ENCODE measurements around the gene RFPL3.
"Not testable (repeated sequence)": the region's sequence is repeated elsewhere in the genome, so short reads cannot be mapped to it uniquely, and the experiment has no call there.

RFPL3 gene

GRCh38 chr22:32338757-32339156 lies 18.9 kb upstream of the RFPL3 start:
- no peak overlapping the region for H3K4me3 ChIP-seq (ENCODE audit: low read depth, low read length)
- H3K9ac ChIP-seq (ENCODE audit: low read length), result no peak overlapping the region
- H3K9me3 ChIP-seq (ENCODE audit: control insufficient read depth, insufficient read depth, low read depth, low read length), result no peaks in the 10 kb centered on the region
- 0 out of 2 replicates have a peak, but pooled peaks cover 9% of the 10 kb centered on the region for H3K27me3 ChIP-seq (ENCODE audit: control insufficient read depth, insufficient read depth, low read length)
- peaks cover 11% of the 10 kb centered on the region for H3K4me1 ChIP-seq (ENCODE audit: control insufficient read depth, insufficient read depth, low read length)
- H3K27ac ChIP-seq (ENCODE audit: low read depth, low read length), result no peak overlapping the region
- no peaks in the 10 kb centered on the region for H3K36me3 ChIP-seq (ENCODE audit: control insufficient read depth, insufficient read depth, low read length)

- Histone ChIP-seq H3K36me3 (ENCODE audit: control insufficient read depth, insufficient read depth, low read length) (no peaks in the 10 kb centered on the region), H3K4me1 (ENCODE audit: control insufficient read depth, insufficient read depth, low read length) (peaks cover 11% of the 10 kb centered on the region), H3K4me3 (ENCODE audit: low read depth, low read length) (no peak overlapping the region), H3K27me3 (ENCODE audit: control insufficient read depth, insufficient read depth, low read length) (0 out of 2 replicates have a peak, but pooled peaks cover 9% of the 10 kb centered on the region), H3K9me3 (ENCODE audit: control insufficient read depth, insufficient read depth, low read depth, low read length) (no peaks in the 10 kb centered on the region), H3K27ac (ENCODE audit: low read depth, low read length) (no peak overlapping the region), H3K9ac (ENCODE audit: low read length) (no peak overlapping the region)
Observed at GRCh38 chr22:32339190-32340012, 18.3 kb upstream of the RFPL3 start.

- peaks cover 11% of the 10 kb centered on the region for H3K4me1 ChIP-seq (ENCODE audit: control insufficient read depth, insufficient read depth, low read length)
- no peaks in the 10 kb centered on the region for H3K36me3 ChIP-seq (ENCODE audit: control insufficient read depth, insufficient read depth, low read length)
- no peak overlapping the region for H3K27ac ChIP-seq (ENCODE audit: low read depth, low read length)
Observed at GRCh38 chr22:32340411-32340810, 17.3 kb upstream of the RFPL3 start.

GRCh38 chr22:32341122-32341740 lies 16.4 kb upstream of the RFPL3 start:
- Histone ChIP-seq H3K4me3 (ENCODE audit: low read depth, low read length) (no peak overlapping the region), H3K27ac (ENCODE audit: low read depth, low read length) (no peak overlapping the region), H3K9me3 (ENCODE audit: control insufficient read depth, insufficient read depth, low read depth, low read length) (no peaks in the 10 kb centered on the region), H3K9ac (ENCODE audit: low read length) (no peak overlapping the region), H3K36me3 (ENCODE audit: control insufficient read depth, insufficient read depth, low read length) (no peaks in the 10 kb centered on the region), H3K4me1 (ENCODE audit: control insufficient read depth, insufficient read depth, low read length) (peaks cover 4% of the 10 kb centered on the region; the same call in 1 of the 2 replicates), H3K27me3 (ENCODE audit: control insufficient read depth, insufficient read depth, low read length) (0 out of 2 replicates have a peak, but pooled peaks cover 9% of the 10 kb centered on the region)

More at GRCh38 chr22:32340411-32340810, 17.3 kb upstream of the RFPL3 start:
- Histone ChIP-seq H3K9me3 (ENCODE audit: control insufficient read depth, insufficient read depth, low read depth, low read length) (no peaks in the 10 kb centered on the region), H3K27me3 (ENCODE audit: control insufficient read depth, insufficient read depth, low read length) (0 out of 2 replicates have a peak, but pooled peaks cover 9% of the 10 kb centered on the region), H3K4me3 (ENCODE audit: low read depth, low read length) (no peak overlapping the region), H3K9ac (ENCODE audit: low read length) (no peak overlapping the region)

- H3K9ac ChIP-seq (ENCODE audit: low read length), result no peak overlapping the region
- H3K4me3 ChIP-seq (ENCODE audit: low read depth, low read length), result no peak overlapping the region
- H3K36me3 ChIP-seq (ENCODE audit: control insufficient read depth, insufficient read depth, low read length), result no peaks in the 10 kb centered on the region
- H3K27me3 ChIP-seq (ENCODE audit: control insufficient read depth, insufficient read depth, low read length), result 0 out of 2 replicates have a peak, but pooled peaks cover 9% of the 10 kb centered on the region
- H3K4me1 ChIP-seq (ENCODE audit: control insufficient read depth, insufficient read depth, low read length), result no peaks in the 10 kb centered on the region
- no peaks in the 10 kb centered on the region for H3K9me3 ChIP-seq (ENCODE audit: control insufficient read depth, insufficient read depth, low read depth, low read length)
- H3K27ac ChIP-seq (ENCODE audit: low read depth, low read length), result no peak overlapping the region
Observed at GRCh38 chr22:32342977-32343376, 14.7 kb upstream of the RFPL3 start.

- no peak overlapping the region for H3K9ac ChIP-seq (ENCODE audit: low read length)
- H3K27me3 ChIP-seq (ENCODE audit: control insufficient read depth, insufficient read depth, low read length), result 0 out of 2 replicates have a peak, but pooled peaks cover 9% of the 10 kb centered on the region
- H3K36me3 ChIP-seq (ENCODE audit: control insufficient read depth, insufficient read depth, low read length), result no peaks in the 10 kb centered on the region
- H3K4me1 ChIP-seq (ENCODE audit: control insufficient read depth, insufficient read depth, low read length), result no peaks in the 10 kb centered on the region
- no peak overlapping the region for H3K4me3 ChIP-seq (ENCODE audit: low read depth, low read length)
- H3K9me3 ChIP-seq (ENCODE audit: control insufficient read depth, insufficient read depth, low read depth, low read length), result no peaks in the 10 kb centered on the region
- no peak overlapping the region for H3K27ac ChIP-seq (ENCODE audit: low read depth, low read length)
Observed at GRCh38 chr22:32343941-32344340, 13.7 kb upstream of the RFPL3 start.

- Histone ChIP-seq H3K4me1 (ENCODE audit: control insufficient read depth, insufficient read depth, low read length) (no peaks in the 10 kb centered on the region), H3K27ac (ENCODE audit: low read depth, low read length) (no peak overlapping the region), H3K9ac (ENCODE audit: low read length) (no peak overlapping the region), H3K9me3 (ENCODE audit: control insufficient read depth, insufficient read depth, low read depth, low read length) (no peaks in the 10 kb centered on the region), H3K27me3 (ENCODE audit: control insufficient read depth, insufficient read depth, low read length) (no peaks in the 10 kb centered on the region), H3K36me3 (ENCODE audit: control insufficient read depth, insufficient read depth, low read length) (no peaks in the 10 kb centered on the region), H3K4me3 (ENCODE audit: low read depth, low read length) (no peak overlapping the region)
Observed at GRCh38 chr22:32348031-32348611, 9.5 kb upstream of the RFPL3 start.

GRCh38 chr22:32351875-32352274 lies 5.8 kb upstream of the RFPL3 start:
- not testable (repeated sequence) for H3K9ac ChIP-seq (ENCODE audit: low read length); H3K27me3 ChIP-seq (ENCODE audit: control insufficient read depth, insufficient read depth, low read length); H3K4me3 ChIP-seq (ENCODE audit: low read depth, low read length); H3K36me3 ChIP-seq (ENCODE audit: control insufficient read depth, insufficient read depth, low read length); H3K4me1 ChIP-seq (ENCODE audit: control insufficient read depth, insufficient read depth, low read length); H3K9me3 ChIP-seq (ENCODE audit: control insufficient read depth, insufficient read depth, low read depth, low read length); H3K27ac ChIP-seq (ENCODE audit: low read depth, low read length)

- H3K4me1 ChIP-seq (ENCODE audit: control insufficient read depth, insufficient read depth, low read length), result peaks cover 8% of the 10 kb centered on the region
- H3K36me3 ChIP-seq (ENCODE audit: control insufficient read depth, insufficient read depth, low read length), result no peaks in the 10 kb centered on the region
- no peak overlapping the region for H3K4me3 ChIP-seq (ENCODE audit: low read depth, low read length)
- no peaks in the 10 kb centered on the region for H3K9me3 ChIP-seq (ENCODE audit: control insufficient read depth, insufficient read depth, low read depth, low read length)
- no peak overlapping the region for H3K9ac ChIP-seq (ENCODE audit: low read length)
- no peaks in the 10 kb centered on the region for H3K27me3 ChIP-seq (ENCODE audit: control insufficient read depth, insufficient read depth, low read length)
- no peak overlapping the region for H3K27ac ChIP-seq (ENCODE audit: low read depth, low read length)
Observed at GRCh38 chr22:32352681-32353080, 5.0 kb upstream of the RFPL3 start.

GRCh38 chr22:32353292-32353691 lies 4.4 kb upstream of the RFPL3 start:
- Histone ChIP-seq H3K27ac (ENCODE audit: low read depth, low read length) (no peak overlapping the region), H3K9me3 (ENCODE audit: control insufficient read depth, insufficient read depth, low read depth, low read length) (no peaks in the 10 kb centered on the region), H3K9ac (ENCODE audit: low read length) (no peak overlapping the region), H3K27me3 (ENCODE audit: control insufficient read depth, insufficient read depth, low read length) (no peaks in the 10 kb centered on the region), H3K4me3 (ENCODE audit: low read depth, low read length) (no peak overlapping the region), H3K4me1 (ENCODE audit: control insufficient read depth, insufficient read depth, low read length) (peaks cover 8% of the 10 kb centered on the region), H3K36me3 (ENCODE audit: control insufficient read depth, insufficient read depth, low read length) (no peaks in the 10 kb centered on the region)

- no peaks in the 10 kb centered on the region for H3K27me3 ChIP-seq (ENCODE audit: control insufficient read depth, insufficient read depth, low read length)
- H3K4me1 ChIP-seq (ENCODE audit: control insufficient read depth, insufficient read depth, low read length), result peaks cover 8% of the 10 kb centered on the region
- no peak overlapping the region for H3K27ac ChIP-seq (ENCODE audit: low read depth, low read length)
- no peak overlapping the region for H3K4me3 ChIP-seq (ENCODE audit: low read depth, low read length)
- no peaks in the 10 kb centered on the region for H3K9me3 ChIP-seq (ENCODE audit: control insufficient read depth, insufficient read depth, low read depth, low read length)
- no peaks in the 10 kb centered on the region for H3K36me3 ChIP-seq (ENCODE audit: control insufficient read depth, insufficient read depth, low read length)
- no peak overlapping the region for H3K9ac ChIP-seq (ENCODE audit: low read length)
Observed at GRCh38 chr22:32353840-32354239, 3.8 kb upstream of the RFPL3 start.
